HepG2 (cell line): ENCODE data around the gene LMBRD2. TPM values are rescaled to one million over a fixed set of nuclear protein-coding genes. Genes with fewer than 3 reads are reported as not detected.

ENCODE experiments used
- ATAC-seq: fragments of 200-7000 bp; cut with Tn5 transposase; 3 replicates; pipeline ENCODE4 v1.9.1; 2020; ENCODE audit warnings: mild to moderate bottlenecking, moderate library complexity
- BruUV-seq: library from RNA; stranded (reverse); fragments of 400-500 nt; replicated peaks from 2 replicates; lab custom pipeline; 2021; lab: Mats Ljungman, UMichigan
- CTCF ChIA-PET: fragments of 300-600 bp; formaldehyde crosslinking; extraction: SDS; loops from one replicate; lab custom pipeline; 2021; ENCODE audit warnings: low total read pairs, inconsistent platforms, low intra/inter-chr PET ratio; lab: Yijun Ruan, JAX
- POLR2A ChIA-PET: fragments of 350-600 bp; sonication (Branson Sonifier 250); formaldehyde crosslinking; loops from one replicate; lab custom pipeline; 2020; ENCODE audit warnings: antibody characterized with exemption, inconsistent platforms; lab: Yijun Ruan, JAX
- DNase-seq: peaks from one replicate; pipeline ENCODE4 v3.0.0-alpha.2; 2015; ENCODE audit warnings: low spot score
- FAIRE-seq: peaks from 3 replicates; lab custom pipeline; 2011; peaks lifted over from hg19 to GRCh38; lab: Jason Lieb, UNC
- H2AFZ ChIP-seq: one replicate; pipeline ENCODE4 v1.6.1; 2011; ENCODE audit warnings: low read length, inconsistent platforms
- H3K27ac ChIP-seq: fragments of 300-600 bp; 3 replicates; pipeline ENCODE4 v1.8.0; 2011; ENCODE audit warnings: mixed run types, mild to moderate bottlenecking, mixed read lengths, low read length, inconsistent platforms; ENCODE audit not compliant: insufficient read depth; ENCODE audit errors: extremely low read length
- H3K27me3 ChIP-seq, 2 experiments: fragments of 200-600 bp in 1 of 2; 2 replicates in 1 of 2; 3 replicates in 1 of 2; pipeline versions ENCODE4 v1.6.0 to v1.8.0; 2011; ENCODE audit warnings: low read length in 2 of 2, mild to moderate bottlenecking in 2 of 2, moderate library complexity in 2 of 2, inconsistent platforms in 1 of 2; ENCODE audit not compliant: insufficient read depth in 2 of 2, control insufficient read depth in 1 of 2
- H3K36me3 ChIP-seq, 2 experiments: fragments of 200-600 bp in 1 of 2; replicated peaks in 1 of 2; 2 replicates in 1 of 2; 3 replicates in 1 of 2; pipeline versions ENCODE4 v1.5.1 to v1.8.0; 2011; ENCODE audit warnings: low read length in 2 of 2, inconsistent platforms in 1 of 2; ENCODE audit not compliant: insufficient read depth in 2 of 2, control insufficient read depth in 1 of 2
- H3K4me1 ChIP-seq: 2 replicates; pipeline ENCODE4 v1.5.1; 2012; ENCODE audit warnings: low read length, inconsistent platforms; ENCODE audit not compliant: insufficient read depth
- H3K4me2 ChIP-seq: 2 replicates; pipeline ENCODE4 v1.6.0; 2011; ENCODE audit warnings: low read depth, low read length, inconsistent platforms
- H3K4me3 ChIP-seq, 3 experiments: fragments of 200-600 bp in 1 of 3; sonication (generic), shearing (Covaris generic) in 1 of 3; replicated peaks in 1 of 3; 2 replicates each; pipeline ENCODE4 v1.5.1; 2011 to 2016; ENCODE audit warnings: low read length in 3 of 3, inconsistent platforms in 2 of 3, low read depth in 2 of 3, mild to moderate bottlenecking in 2 of 3, control low read depth in 1 of 3, mixed read lengths in 1 of 3; ENCODE audit not compliant: insufficient read depth in 1 of 3
- H3K79me2 ChIP-seq: one replicate; pipeline ENCODE4 v1.6.1; 2011; ENCODE audit warnings: low read length, inconsistent platforms; ENCODE audit not compliant: insufficient read depth
- H3K9ac ChIP-seq: 2 replicates; pipeline ENCODE4 v1.6.0; 2011; ENCODE audit warnings: mild to moderate bottlenecking, low read depth, low read length, inconsistent platforms; ENCODE audit not compliant: insufficient read depth
- H3K9me3 ChIP-seq: 2 replicates; pipeline ENCODE4 v1.5.1; 2012; ENCODE audit warnings: mild to moderate bottlenecking, low read length
- H4K20me1 ChIP-seq: 2 replicates; pipeline ENCODE4 v1.6.0; 2011; ENCODE audit warnings: inconsistent platforms, mild to moderate bottlenecking, low read length, moderate library complexity; ENCODE audit not compliant: insufficient read depth
- ARNT ChIP-seq: fragments of 450-650 bp; IDR thresholded peaks from 2 replicates; pipeline ENCODE4 v1.6.1; 2017
- DPF2 ChIP-seq: sonication (generic); formaldehyde crosslinking; IDR thresholded peaks from 2 replicates; pipeline ENCODE4 v1.4.0; 2020; ENCODE audit warnings: mild to moderate bottlenecking, low read depth, missing genetic modification reagents, borderline replicate concordance
- FOXP1 ChIP-seq, 2 experiments: fragments of 450-650 bp in 1 of 2; IDR thresholded peaks; 2 replicates each; pipeline ENCODE4 v1.6.1; 2017 to 2018; ENCODE audit warnings: antibody characterized with exemption in 1 of 2
- MTA1 ChIP-seq: sonication (generic); formaldehyde crosslinking; IDR thresholded peaks from 2 replicates; pipeline ENCODE4 v1.4.0; 2020; ENCODE audit warnings: missing genetic modification reagents, mild to moderate bottlenecking, borderline replicate concordance
- MXI1 ChIP-seq: IDR thresholded peaks from 3 replicates; pipeline ENCODE4 v1.6.1; 2012; ENCODE audit warnings: low read depth, low read length, inconsistent platforms, borderline replicate concordance
- ZNF292 ChIP-seq: sonication (generic); formaldehyde crosslinking; IDR thresholded peaks from 2 replicates; pipeline ENCODE4 v1.8.1; 2022; ENCODE audit warnings: mild to moderate bottlenecking, low read depth, missing genetic modification reagents, borderline replicate concordance
- WGBS: methylation state at CpG from one replicate; pipeline ENCODE4 v1.1.6; 2017; ENCODE audit warnings: low lambda C conversion rate; 5-methylcytosine and 5-hydroxymethylcytosine counted together
- in situ Hi-C: cut with HindIII; loops from 2 replicates; pipeline ENCODE4 v1.10.0; 2017; ENCODE audit warnings: low pct_unique_long_range_greater_than_20kb; ENCODE audit not compliant: extremely low pct_ligation_motif_present
- intact Hi-C: fragments of 100-400 bp; cut with micrococcal nuclease; formaldehyde crosslinking; loops from one replicate; pipeline ENCODE4 v1.10.0; 2022; ENCODE audit not compliant: unreplicated experiment
- polyA plus RNA-seq, 8 experiments: library from polyadenylated mRNA; depleted of rRNA in 3 of 8; stranded (reverse) in 7 of 8; unstranded in 1 of 8; fragments of >200 nt; fragmentation: Illumina TruSeq in 4 of 8; extraction: Trizol in 4 of 8; gene quantifications; 2 replicates each; pipeline versions ENCODE4 v1.2.1 to v1.2.3, GENCODE V29; 2011 to 2016; ENCODE audit warnings: low read depth in 4 of 8, missing spikeins in 1 of 8, mixed read lengths in 1 of 8; ENCODE audit not compliant: insufficient read depth in 1 of 8
- total RNA-seq, 5 experiments: library from RNA; depleted of rRNA; stranded (reverse); fragments of >200 nt; fragmentation: Illumina TruSeq; extraction: Trizol; gene quantifications; 2 replicates each; pipeline ENCODE4 v1.2.3, GENCODE V29; 2016; ENCODE audit warnings: low read depth in 1 of 5
- TF ChIP-seq, protein P1 (sequence below): sonication (generic); formaldehyde crosslinking; IDR thresholded peaks from 2 replicates; pipeline ENCODE4 v1.5.1; 2020; ENCODE audit warnings: mild to moderate bottlenecking, missing genetic modification reagents, borderline replicate concordance
- TF ChIP-seq, protein P2 (sequence below): IDR thresholded peaks from 2 replicates; pipeline ENCODE4 v1.6.1; 2018; ENCODE audit warnings: missing genetic modification reagents, mild to moderate bottlenecking, missing compliant biosample characterization
- TF ChIP-seq, protein P3 (sequence below): sonication (generic); formaldehyde crosslinking; IDR thresholded peaks from 2 replicates; pipeline ENCODE4 v1.9.0; 2022; ENCODE audit warnings: missing genetic modification reagents, mild to moderate bottlenecking, borderline replicate concordance

Gene LMBRD2
- total and polyA plus RNA-seq, 2 of the 13 experiments (the other 11 are each of a cell fraction or from before 2014, with no cell fraction given) = 2.0 to 4.7 TPM

DNA sequence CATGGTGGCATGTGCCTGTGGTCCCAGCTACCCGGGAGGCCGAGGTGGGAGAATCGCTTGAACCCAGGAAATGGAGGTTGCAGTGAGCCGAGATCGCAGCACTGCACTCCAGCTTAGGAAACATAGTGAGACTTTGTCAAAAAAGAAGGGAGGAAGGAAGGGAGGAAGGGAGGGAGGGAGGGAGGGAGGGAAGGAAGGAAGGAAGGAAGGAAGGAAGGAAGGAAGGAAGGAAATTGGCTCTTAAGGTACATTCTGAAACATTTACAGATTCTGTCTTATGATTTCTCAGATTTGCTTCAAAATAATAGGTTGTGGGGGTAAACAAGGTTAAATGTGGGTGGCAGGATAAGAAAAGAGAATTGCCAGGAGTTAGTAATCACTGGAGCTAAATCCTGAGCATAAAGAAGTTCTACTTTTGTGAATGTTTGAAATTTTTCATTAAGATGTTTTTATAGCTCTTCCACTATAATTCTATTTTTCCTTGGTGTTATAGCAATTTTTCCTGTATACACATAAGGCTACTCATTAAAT lies 82.9 kb downstream of the LMBRD2 start:
- 41% methylated on average over 5 of the region's 5 CpGs for WGBS
- H3K9me3 ChIP-seq = no peaks in the 10 kb centered on the region
- BruUV-seq = no TSS peak
- POLR2A ChIA-PET = no interaction called here
- no peaks in the 10 kb centered on the region for H4K20me1 ChIP-seq
- H3K4me2 ChIP-seq = no peak overlapping the region
- no peaks in the 10 kb centered on the region for H3K36me3 ChIP-seq
- CTCF ChIA-PET = no interaction called here
- DNase-seq (no peak), ATAC-seq (no peak), FAIRE-seq (no peak)
- no peak overlapping the region for H3K27ac ChIP-seq
- peaks cover 2 to 22% of the 10 kb centered on the region in 2 experiments; a peak in 3 of 5 replicates for H3K27me3 ChIP-seq
- intact Hi-C loops (no loop called here), in situ Hi-C loops (loop anchor here (25.0 kb wide), 1 partner anchor 618 kb away; no protein-coding TSS in a partner anchor)
- H3K79me2 ChIP-seq = no peaks in the 10 kb centered on the region
- H3K9ac ChIP-seq = no peak overlapping the region
- TF ChIP-seq DPF2 (CRISPR knock-in tag) = no peak
- TF ChIP-seq ZNF292 (CRISPR knock-in tag) = no peak
- no peak for TF ChIP-seq MTA1 (CRISPR knock-in tag)
- no peak for TF ChIP-seq MXI1
- TF ChIP-seq, protein P1, sequence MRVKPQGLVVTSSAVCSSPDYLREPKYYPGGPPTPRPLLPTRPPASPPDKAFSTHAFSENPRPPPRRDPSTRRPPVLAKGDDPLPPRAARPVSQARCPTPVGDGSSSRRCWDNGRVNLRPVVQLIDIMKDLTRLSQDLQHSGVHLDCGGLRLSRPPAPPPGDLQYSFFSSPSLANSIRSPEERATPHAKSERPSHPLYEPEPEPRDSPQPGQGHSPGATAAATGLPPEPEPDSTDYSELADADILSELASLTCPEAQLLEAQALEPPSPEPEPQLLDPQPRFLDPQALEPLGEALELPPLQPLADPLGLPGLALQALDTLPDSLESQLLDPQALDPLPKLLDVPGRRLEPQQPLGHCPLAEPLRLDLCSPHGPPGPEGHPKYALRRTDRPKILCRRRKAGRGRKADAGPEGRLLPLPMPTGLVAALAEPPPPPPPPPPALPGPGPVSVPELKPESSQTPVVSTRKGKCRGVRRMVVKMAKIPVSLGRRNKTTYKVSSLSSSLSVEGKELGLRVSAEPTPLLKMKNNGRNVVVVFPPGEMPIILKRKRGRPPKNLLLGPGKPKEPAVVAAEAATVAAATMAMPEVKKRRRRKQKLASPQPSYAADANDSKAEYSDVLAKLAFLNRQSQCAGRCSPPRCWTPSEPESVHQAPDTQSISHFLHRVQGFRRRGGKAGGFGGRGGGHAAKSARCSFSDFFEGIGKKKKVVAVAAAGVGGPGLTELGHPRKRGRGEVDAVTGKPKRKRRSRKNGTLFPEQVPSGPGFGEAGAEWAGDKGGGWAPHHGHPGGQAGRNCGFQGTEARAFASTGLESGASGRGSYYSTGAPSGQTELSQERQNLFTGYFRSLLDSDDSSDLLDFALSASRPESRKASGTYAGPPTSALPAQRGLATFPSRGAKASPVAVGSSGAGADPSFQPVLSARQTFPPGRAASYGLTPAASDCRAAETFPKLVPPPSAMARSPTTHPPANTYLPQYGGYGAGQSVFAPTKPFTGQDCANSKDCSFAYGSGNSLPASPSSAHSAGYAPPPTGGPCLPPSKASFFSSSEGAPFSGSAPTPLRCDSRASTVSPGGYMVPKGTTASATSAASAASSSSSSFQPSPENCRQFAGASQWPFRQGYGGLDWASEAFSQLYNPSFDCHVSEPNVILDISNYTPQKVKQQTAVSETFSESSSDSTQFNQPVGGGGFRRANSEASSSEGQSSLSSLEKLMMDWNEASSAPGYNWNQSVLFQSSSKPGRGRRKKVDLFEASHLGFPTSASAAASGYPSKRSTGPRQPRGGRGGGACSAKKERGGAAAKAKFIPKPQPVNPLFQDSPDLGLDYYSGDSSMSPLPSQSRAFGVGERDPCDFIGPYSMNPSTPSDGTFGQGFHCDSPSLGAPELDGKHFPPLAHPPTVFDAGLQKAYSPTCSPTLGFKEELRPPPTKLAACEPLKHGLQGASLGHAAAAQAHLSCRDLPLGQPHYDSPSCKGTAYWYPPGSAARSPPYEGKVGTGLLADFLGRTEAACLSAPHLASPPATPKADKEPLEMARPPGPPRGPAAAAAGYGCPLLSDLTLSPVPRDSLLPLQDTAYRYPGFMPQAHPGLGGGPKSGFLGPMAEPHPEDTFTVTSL (CRISPR knock-in tag) = no peak
- no peak for TF ChIP-seq FOXP1 (IDR thresholded peaks at IDR 0.05)
- TF ChIP-seq FOXP1 (CRISPR knock-in tag; IDR thresholded peaks at IDR 0.05) = no peak
- TF ChIP-seq, protein P2, sequence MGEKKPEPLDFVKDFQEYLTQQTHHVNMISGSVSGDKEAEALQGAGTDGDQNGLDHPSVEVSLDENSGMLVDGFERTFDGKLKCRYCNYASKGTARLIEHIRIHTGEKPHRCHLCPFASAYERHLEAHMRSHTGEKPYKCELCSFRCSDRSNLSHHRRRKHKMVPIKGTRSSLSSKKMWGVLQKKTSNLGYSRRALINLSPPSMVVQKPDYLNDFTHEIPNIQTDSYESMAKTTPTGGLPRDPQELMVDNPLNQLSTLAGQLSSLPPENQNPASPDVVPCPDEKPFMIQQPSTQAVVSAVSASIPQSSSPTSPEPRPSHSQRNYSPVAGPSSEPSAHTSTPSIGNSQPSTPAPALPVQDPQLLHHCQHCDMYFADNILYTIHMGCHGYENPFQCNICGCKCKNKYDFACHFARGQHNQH (CRISPR knock-in tag) = no peak
- TF ChIP-seq, protein P3, sequence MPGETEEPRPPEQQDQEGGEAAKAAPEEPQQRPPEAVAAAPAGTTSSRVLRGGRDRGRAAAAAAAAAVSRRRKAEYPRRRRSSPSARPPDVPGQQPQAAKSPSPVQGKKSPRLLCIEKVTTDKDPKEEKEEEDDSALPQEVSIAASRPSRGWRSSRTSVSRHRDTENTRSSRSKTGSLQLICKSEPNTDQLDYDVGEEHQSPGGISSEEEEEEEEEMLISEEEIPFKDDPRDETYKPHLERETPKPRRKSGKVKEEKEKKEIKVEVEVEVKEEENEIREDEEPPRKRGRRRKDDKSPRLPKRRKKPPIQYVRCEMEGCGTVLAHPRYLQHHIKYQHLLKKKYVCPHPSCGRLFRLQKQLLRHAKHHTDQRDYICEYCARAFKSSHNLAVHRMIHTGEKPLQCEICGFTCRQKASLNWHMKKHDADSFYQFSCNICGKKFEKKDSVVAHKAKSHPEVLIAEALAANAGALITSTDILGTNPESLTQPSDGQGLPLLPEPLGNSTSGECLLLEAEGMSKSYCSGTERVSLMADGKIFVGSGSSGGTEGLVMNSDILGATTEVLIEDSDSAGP (CRISPR knock-in tag) = no peak
- no peak for TF ChIP-seq ARNT
- no peak overlapping the region for H2AFZ ChIP-seq
- H3K4me1 ChIP-seq = 0 out of 2 replicates have a peak, but pooled peaks cover 6% of the 10 kb centered on the region
- H3K4me3 ChIP-seq = no peak overlapping the region
